Coronary artery (tissue), 2 donors: ENCODE results near the gene RETREG1.

Experiments used
- DNase-seq: peaks from one replicate; pipeline ENCODE4 v3.0.0-alpha.2; 2017; ENCODE audit warnings: low spot score
- H3K27ac ChIP-seq, 2 donors: fragments of 200-600 bp; sonication (generic); one replicate each; pipeline ENCODE4 v1.5.1; 2016 to 2019
- H3K4me3 ChIP-seq: fragments of 200-600 bp; sonication (generic); 2 replicates; pipeline ENCODE4 v1.5.1; 2016; ENCODE audit warnings: mild to moderate bottlenecking, moderate library complexity
- CTCF ChIP-seq: fragments of 200-600 bp; sonication (generic); IDR thresholded peaks from one replicate; pipeline ENCODE4 v1.5.1; 2019; ENCODE audit warnings: antibody characterized with exemption

RETREG1 gene

GRCh38 chr5:16539169-16539666 lies 77.6 kb downstream of the RETREG1 start:
- no peak for TF ChIP-seq CTCF
- peak; percentile 87 for DNase-seq
- Histone ChIP-seq H3K4me3 (peak overlapping the region; percentile 32), H3K27ac (peak overlapping the region; percentile 71 to 86)

GRCh38 chr5:16538006-16538405 lies 78.8 kb downstream of the RETREG1 start:
- Histone ChIP-seq H3K4me3 (no peak overlapping the region), H3K27ac (no peak overlapping the region)
- TF ChIP-seq CTCF = no peak
- no peak for DNase-seq

- TF ChIP-seq CTCF = no peak
- DNase-seq = no peak
- no peak overlapping the region for H3K27ac ChIP-seq
- H3K4me3 ChIP-seq = no peak overlapping the region
These were observed 80.0 kb downstream of the RETREG1 start for GRCh38 chr5:16536818-16537217.

- H3K27ac ChIP-seq = no peak overlapping the region
- H3K4me3 ChIP-seq = no peak overlapping the region
- DNase-seq = no peak
- no peak for TF ChIP-seq CTCF
These were observed 80.6 kb downstream of the RETREG1 start for GRCh38 chr5:16536246-16536645.

- DNase-seq = no peak
- Histone ChIP-seq H3K27ac (no peak overlapping the region), H3K4me3 (no peak overlapping the region)
- TF ChIP-seq CTCF = no peak
These were observed 82.5 kb downstream of the RETREG1 start for GRCh38 chr5:16534280-16534679.

GRCh38 chr5:16531063-16531648 lies 85.6 kb downstream of the RETREG1 start:
- no peak for TF ChIP-seq CTCF
- Histone ChIP-seq H3K27ac (no peak overlapping the region), H3K4me3 (no peak overlapping the region)
- no peak for DNase-seq

- Histone ChIP-seq H3K27ac (no peak overlapping the region), H3K4me3 (no peak overlapping the region)
- TF ChIP-seq CTCF = no peak
- no peak for DNase-seq
These were observed 87.5 kb downstream of the RETREG1 start for GRCh38 chr5:16529306-16529705.
